KMS-11 (cell line): ENCODE data around the gene COQ3.

Source experiments
- H2AFZ ChIP-seq: fragments of 200-600 bp; sonication (generic); 2 replicates; pipeline ENCODE4 v1.6.1; 2016; ENCODE audit warnings: antibody characterized with exemption, mixed run types, low read depth
- H3K27ac ChIP-seq: fragments of 200-600 bp; sonication (generic); 2 replicates; pipeline ENCODE4 v1.6.1; 2016; ENCODE audit warnings: mild to moderate bottlenecking, mixed run types
- H3K27me3 ChIP-seq: fragments of 200-600 bp; sonication (generic); 2 replicates; pipeline ENCODE4 v1.6.1; 2017; ENCODE audit warnings: mild to moderate bottlenecking, low read depth, mixed run types, moderate library complexity; ENCODE audit not compliant: insufficient read depth
- H3K36me3 ChIP-seq: fragments of 200-600 bp; sonication (generic); 2 replicates; pipeline ENCODE4 v1.6.1; 2017; ENCODE audit warnings: mild to moderate bottlenecking, mixed run types; ENCODE audit not compliant: insufficient read depth
- H3K4me1 ChIP-seq: fragments of 200-600 bp; sonication (generic); 2 replicates; pipeline ENCODE4 v1.6.1; 2016; ENCODE audit warnings: mild to moderate bottlenecking, low read depth, mixed run types; ENCODE audit not compliant: poor library complexity, severe bottlenecking
- H3K4me2 ChIP-seq: fragments of 200-600 bp; sonication (generic); 2 replicates; pipeline ENCODE4 v1.7.0; 2016; ENCODE audit warnings: mild to moderate bottlenecking, mixed run types
- H3K4me3 ChIP-seq: fragments of 200-600 bp; sonication (generic); IDR thresholded peaks from 2 replicates; pipeline ENCODE4 v1.6.1; 2017; ENCODE audit warnings: low read depth, low read length, mixed read lengths; ENCODE audit not compliant: insufficient read depth
- H3K79me2 ChIP-seq: fragments of 200-600 bp; sonication (generic); 2 replicates; pipeline ENCODE4 v1.6.1; 2016; ENCODE audit warnings: low read depth, mixed run types; ENCODE audit not compliant: insufficient read depth
- H3K9ac ChIP-seq: fragments of 200-600 bp; sonication (generic); 2 replicates; pipeline ENCODE4 v1.6.1; 2016; ENCODE audit warnings: mild to moderate bottlenecking, mixed run types
- H4K20me1 ChIP-seq: fragments of 200-600 bp; sonication (generic); 2 replicates; pipeline ENCODE4 v1.6.1; 2016; ENCODE audit warnings: mild to moderate bottlenecking, mixed run types; ENCODE audit not compliant: insufficient read depth
- CTCF ChIP-seq: fragments of 200-600 bp; sonication (generic); conservative IDR thresholded peaks from 2 replicates; pipeline ENCODE4 v1.6.1; 2017; ENCODE audit warnings: low read depth, mild to moderate bottlenecking, antibody characterized with exemption, low read length, moderate library complexity, mixed read lengths

The COQ3 gene

GRCh38 chr6:99369533-99369932, 24.5 kb downstream of the COQ3 start:
- Histone ChIP-seq H4K20me1 (no peaks in the 10 kb centered on the region), H3K27me3 (no peaks in the 10 kb centered on the region), H3K4me3 (no peak overlapping the region), H2AFZ (no peak overlapping the region), H3K4me2 (no peak overlapping the region), H3K79me2 (no peaks in the 10 kb centered on the region), H3K9ac (no peak overlapping the region), H3K27ac (no peak overlapping the region), H3K36me3 (no peaks in the 10 kb centered on the region), H3K4me1 (no peaks in the 10 kb centered on the region)
- TF ChIP-seq CTCF: no peak

- Histone ChIP-seq H3K27ac (no peak overlapping the region), H3K27me3 (no peaks in the 10 kb centered on the region), H2AFZ (no peak overlapping the region), H3K4me1 (no peaks in the 10 kb centered on the region), H4K20me1 (no peaks in the 10 kb centered on the region), H3K4me3 (no peak overlapping the region), H3K4me2 (no peak overlapping the region), H3K36me3 (no peaks in the 10 kb centered on the region), H3K79me2 (no peaks in the 10 kb centered on the region), H3K9ac (no peak overlapping the region)
- TF ChIP-seq CTCF: no peak
Observed at GRCh38 chr6:99366852-99367251, 27.1 kb downstream of the COQ3 start.

- Histone ChIP-seq H3K4me3 (no peak overlapping the region), H4K20me1 (no peaks in the 10 kb centered on the region), H3K27ac (no peak overlapping the region), H3K36me3 (no peaks in the 10 kb centered on the region), H3K4me1 (no peaks in the 10 kb centered on the region), H3K79me2 (no peaks in the 10 kb centered on the region), H3K4me2 (no peak overlapping the region), H2AFZ (no peak overlapping the region), H3K27me3 (no peaks in the 10 kb centered on the region), H3K9ac (no peak overlapping the region)
- no peak for TF ChIP-seq CTCF
Observed at GRCh38 chr6:99364026-99364425, 30.0 kb downstream of the COQ3 start.

- Histone ChIP-seq H3K79me2 (no peaks in the 10 kb centered on the region), H2AFZ (no peak overlapping the region), H3K27ac (no peak overlapping the region), H3K9ac (no peak overlapping the region), H3K4me2 (no peak overlapping the region), H3K27me3 (no peaks in the 10 kb centered on the region), H3K4me1 (no peaks in the 10 kb centered on the region), H4K20me1 (no peaks in the 10 kb centered on the region), H3K36me3 (no peaks in the 10 kb centered on the region), H3K4me3 (no peak overlapping the region)
- TF ChIP-seq CTCF: no peak
Observed at GRCh38 chr6:99362678-99363268, 31.2 kb downstream of the COQ3 start.
